Measurements from ENCODE around the gene CTAGE1.

DNA sequence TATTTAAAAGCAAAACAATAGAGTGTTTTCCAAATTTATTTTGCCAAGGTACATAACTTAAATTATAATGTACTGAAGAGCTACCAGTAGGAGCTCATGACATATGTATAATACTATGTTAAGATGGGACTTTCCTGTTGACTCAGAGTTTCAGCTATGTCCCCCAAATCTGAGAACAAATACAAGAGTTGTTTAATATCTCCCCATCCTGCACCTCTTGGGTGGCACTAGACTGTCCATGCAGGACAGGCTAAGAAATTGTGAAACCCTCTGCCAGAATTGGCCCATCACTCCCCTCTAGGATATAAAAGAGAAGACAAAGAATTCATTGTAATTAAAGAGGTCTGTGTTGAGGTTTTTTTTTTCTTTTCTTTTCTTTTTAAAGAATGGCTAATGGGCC lies 21.7 kb upstream of the CTAGE1 start:
- TF ChIP-seq CTCF (IDR thresholded peaks at IDR 0.05) = no peak
- TF ChIP-seq POLR2A (IDR thresholded peaks at IDR 0.05) = no peak

Measured in lower leg skin (tissue), 3 donors.